ENCODE data around the gene METTL24. TPM values are rescaled to one million over a fixed set of nuclear protein-coding genes. Genes with fewer than 3 reads are reported as not detected.
"Not testable (repeated sequence)": the region's sequence is repeated elsewhere in the genome, so short reads cannot be mapped to it uniquely, and the experiment has no call there.

METTL24 gene
- total RNA-seq, 2 donors from 2014 or later: not detected

GRCh38 chr6:110246378-110246777 is 111.8 kb downstream of the METTL24 start:
- H3K4me3 Mint-ChIP-seq: no peak overlapping the region
- H3K27me3 Mint-ChIP-seq: no peaks in the 10 kb centered on the region
- no peaks in the 10 kb centered on the region for H3K9me3 ChIP-seq (ENCODE audit: control insufficient read depth, low read length, poor library complexity, severe bottlenecking)
- DNase-seq: no peak
- no peaks in the 10 kb centered on the region for H3K4me1 Mint-ChIP-seq
- H3K36me3 Mint-ChIP-seq (ENCODE audit: low read depth): peaks cover 2% of the 10 kb centered on the region
- H3K27ac Mint-ChIP-seq: no peak overlapping the region
- no peak for ATAC-seq

GRCh38 chr6:110244621-110245020 is 113.5 kb downstream of the METTL24 start:
- not testable (repeated sequence) for DNase-seq; H3K4me3 Mint-ChIP-seq; H3K9me3 ChIP-seq (ENCODE audit: control insufficient read depth, low read length, poor library complexity, severe bottlenecking); H3K4me1 Mint-ChIP-seq; ATAC-seq; H3K27me3 Mint-ChIP-seq; H3K27ac Mint-ChIP-seq; H3K36me3 Mint-ChIP-seq (ENCODE audit: low read depth)

GRCh38 chr6:110239526-110240274 is 118.4 kb downstream of the METTL24 start:
- DNase-seq (no peak), ATAC-seq (no peak)
- Mint-ChIP-seq H3K4me1 (no peaks in the 10 kb centered on the region), H3K27me3 (no peaks in the 10 kb centered on the region), H3K4me3 (no peak overlapping the region), H3K27ac (no peak overlapping the region), H3K36me3 (ENCODE audit: low read depth) (peaks cover 4% of the 10 kb centered on the region)
- H3K9me3 ChIP-seq (ENCODE audit: control insufficient read depth, low read length, poor library complexity, severe bottlenecking): no peaks in the 10 kb centered on the region

- not testable (repeated sequence) for DNase-seq; H3K4me1 Mint-ChIP-seq; H3K4me3 Mint-ChIP-seq; H3K27ac Mint-ChIP-seq; H3K36me3 Mint-ChIP-seq (ENCODE audit: low read depth); H3K9me3 ChIP-seq (ENCODE audit: control insufficient read depth, low read length, poor library complexity, severe bottlenecking); H3K27me3 Mint-ChIP-seq; ATAC-seq
Observed at GRCh38 chr6:110236007-110236406, 122.1 kb downstream of the METTL24 start.

- H3K9me3 ChIP-seq (ENCODE audit: control insufficient read depth, low read length, poor library complexity, severe bottlenecking): no peaks in the 10 kb centered on the region
- Mint-ChIP-seq H3K27ac (no peak overlapping the region), H3K27me3 (no peaks in the 10 kb centered on the region), H3K4me3 (no peak overlapping the region), H3K4me1 (peaks cover 3% of the 10 kb centered on the region), H3K36me3 (ENCODE audit: low read depth) (peaks cover 4% of the 10 kb centered on the region)
- peak; percentile 30 for ATAC-seq
- DNase-seq: no peak
Observed at GRCh38 chr6:110233770-110234374, 124.3 kb downstream of the METTL24 start.

- H3K9me3 ChIP-seq (ENCODE audit: control insufficient read depth, low read length, poor library complexity, severe bottlenecking): no peaks in the 10 kb centered on the region
- Mint-ChIP-seq H3K4me3 (no peak overlapping the region), H3K36me3 (ENCODE audit: low read depth) (peaks cover 2% of the 10 kb centered on the region), H3K4me1 (peaks cover 3% of the 10 kb centered on the region), H3K27me3 (no peaks in the 10 kb centered on the region), H3K27ac (peak overlapping the region; percentile 37)
- DNase-seq: no peak
- no peak for ATAC-seq
Observed at GRCh38 chr6:110232450-110232849, 125.7 kb downstream of the METTL24 start.

- DNase-seq: no peak
- Mint-ChIP-seq H3K4me3 (no peak overlapping the region), H3K27ac (no peak overlapping the region), H3K36me3 (ENCODE audit: low read depth) (peaks cover 10% of the 10 kb centered on the region), H3K4me1 (no peaks in the 10 kb centered on the region), H3K27me3 (no peaks in the 10 kb centered on the region)
- no peak for ATAC-seq
- H3K9me3 ChIP-seq (ENCODE audit: control insufficient read depth, low read length, poor library complexity, severe bottlenecking): no peaks in the 10 kb centered on the region
Observed at GRCh38 chr6:110226261-110226660, 131.9 kb downstream of the METTL24 start.

GRCh38 chr6:110221738-110222137 is 136.4 kb downstream of the METTL24 start:
- H3K4me1 Mint-ChIP-seq: no peaks in the 10 kb centered on the region
- DNase-seq (no peak), ATAC-seq (no peak)
- H3K27me3 Mint-ChIP-seq: no peaks in the 10 kb centered on the region
- no peak overlapping the region for H3K27ac Mint-ChIP-seq
- peaks cover 15% of the 10 kb centered on the region for H3K36me3 Mint-ChIP-seq (ENCODE audit: low read depth)
- H3K9me3 ChIP-seq (ENCODE audit: control insufficient read depth, low read length, poor library complexity, severe bottlenecking): no peaks in the 10 kb centered on the region
- no peak overlapping the region for H3K4me3 Mint-ChIP-seq

GRCh38 chr6:110217266-110217665 is 140.9 kb downstream of the METTL24 start:
- ATAC-seq: no peak
- no peak for DNase-seq
- H3K36me3 Mint-ChIP-seq (ENCODE audit: low read depth): peaks cover 14% of the 10 kb centered on the region
- H3K4me1 Mint-ChIP-seq: peaks cover 2% of the 10 kb centered on the region
- no peaks in the 10 kb centered on the region for H3K27me3 Mint-ChIP-seq
- H3K9me3 ChIP-seq (ENCODE audit: control insufficient read depth, low read length, poor library complexity, severe bottlenecking): no peaks in the 10 kb centered on the region
- H3K4me3 Mint-ChIP-seq: no peak overlapping the region
- H3K27ac Mint-ChIP-seq: no peak overlapping the region

- Mint-ChIP-seq H3K36me3 (ENCODE audit: low read depth) (peaks cover 14% of the 10 kb centered on the region), H3K27me3 (no peaks in the 10 kb centered on the region), H3K4me3 (no peak overlapping the region), H3K27ac (no peak overlapping the region), H3K4me1 (peaks cover 2% of the 10 kb centered on the region)
- ATAC-seq (no peak), DNase-seq (no peak)
- H3K9me3 ChIP-seq (ENCODE audit: control insufficient read depth, low read length, poor library complexity, severe bottlenecking): no peaks in the 10 kb centered on the region
Observed at GRCh38 chr6:110216140-110216539, 142.0 kb downstream of the METTL24 start.

GRCh38 chr6:110214338-110214737 is 143.8 kb downstream of the METTL24 start:
- DNase-seq: no peak
- H3K9me3 ChIP-seq (ENCODE audit: control insufficient read depth, low read length, poor library complexity, severe bottlenecking): no peaks in the 10 kb centered on the region
- no peak overlapping the region for H3K4me3 Mint-ChIP-seq
- H3K27ac Mint-ChIP-seq: no peak overlapping the region
- no peak for ATAC-seq
- H3K4me1 Mint-ChIP-seq: peaks cover 2% of the 10 kb centered on the region
- peaks cover 12% of the 10 kb centered on the region for H3K36me3 Mint-ChIP-seq (ENCODE audit: low read depth)
- H3K27me3 Mint-ChIP-seq: no peaks in the 10 kb centered on the region

GRCh38 chr6:110211753-110212152 is 146.4 kb downstream of the METTL24 start:
- DNase-seq: no peak
- Mint-ChIP-seq H3K4me3 (no peak overlapping the region), H3K36me3 (ENCODE audit: low read depth) (peaks cover 13% of the 10 kb centered on the region), H3K27me3 (no peaks in the 10 kb centered on the region), H3K27ac (no peak overlapping the region), H3K4me1 (peaks cover 2% of the 10 kb centered on the region)
- no peak for ATAC-seq
- no peaks in the 10 kb centered on the region for H3K9me3 ChIP-seq (ENCODE audit: control insufficient read depth, low read length, poor library complexity, severe bottlenecking)

- no peaks in the 10 kb centered on the region for H3K4me1 Mint-ChIP-seq
- H3K9me3 ChIP-seq (ENCODE audit: control insufficient read depth, low read length, poor library complexity, severe bottlenecking): no peaks in the 10 kb centered on the region
- no peak overlapping the region for H3K27ac Mint-ChIP-seq
- ATAC-seq (no peak), DNase-seq (no peak)
- H3K27me3 Mint-ChIP-seq: no peaks in the 10 kb centered on the region
- peaks cover 3% of the 10 kb centered on the region for H3K36me3 Mint-ChIP-seq (ENCODE audit: low read depth)
- no peak overlapping the region for H3K4me3 Mint-ChIP-seq
Observed at GRCh38 chr6:110207652-110208051, 150.5 kb downstream of the METTL24 start.

All from T-helper 17 cell (primary cell).